AG09309 (cell line): ENCODE data around the gene CACNB2.

Experiments
- DNase-seq: peaks from one replicate; pipeline ENCODE4 v3.0.0-alpha.2; 2010; ENCODE audit warnings: low read depth
- H3K4me3 ChIP-seq: 2 replicates; pipeline ENCODE4 v1.5.1; 2011; ENCODE audit warnings: mild to moderate bottlenecking, low read depth, low read length, moderate library complexity; ENCODE audit not compliant: control insufficient read depth
- CTCF ChIP-seq: IDR thresholded peaks from 2 replicates; pipeline ENCODE4 v1.5.1; 2011; ENCODE audit warnings: mild to moderate bottlenecking, low read depth, low read length, inconsistent platforms; ENCODE audit not compliant: insufficient read depth, control insufficient read depth; ENCODE audit errors: missing control alignments

Gene CACNB2

DNA sequence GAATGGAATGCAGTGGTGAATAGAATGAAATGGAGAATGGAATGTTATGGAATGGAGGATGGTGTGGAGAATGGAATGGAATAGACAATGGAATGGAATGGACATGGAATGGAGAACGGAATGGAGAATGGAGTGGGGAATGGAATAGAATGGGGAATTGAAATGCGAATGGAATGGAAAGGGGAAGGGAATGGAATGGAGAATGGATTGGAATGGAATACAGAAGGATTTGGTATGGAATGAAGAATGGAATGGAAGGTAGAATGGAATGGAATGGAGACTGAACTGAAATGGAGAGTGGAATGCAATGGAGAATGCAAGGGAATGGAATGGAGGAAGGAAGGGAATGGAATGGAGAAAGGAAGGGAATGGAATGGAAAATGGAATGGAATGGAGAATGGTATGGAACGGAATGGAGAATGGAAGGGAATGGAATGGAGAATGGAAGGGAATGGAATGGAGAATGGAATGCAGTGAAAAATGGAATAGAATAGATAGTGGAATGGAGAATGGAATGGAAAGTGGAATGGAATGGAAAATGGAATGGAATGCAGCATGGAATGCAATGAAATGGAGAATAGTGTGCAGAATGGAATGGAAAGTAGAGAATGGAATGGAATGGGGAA lies 416.4 kb downstream of the CACNB2 start:
- TF ChIP-seq CTCF = no peak
- H3K4me3 ChIP-seq = no peak overlapping the region
- no peak for DNase-seq

DNA sequence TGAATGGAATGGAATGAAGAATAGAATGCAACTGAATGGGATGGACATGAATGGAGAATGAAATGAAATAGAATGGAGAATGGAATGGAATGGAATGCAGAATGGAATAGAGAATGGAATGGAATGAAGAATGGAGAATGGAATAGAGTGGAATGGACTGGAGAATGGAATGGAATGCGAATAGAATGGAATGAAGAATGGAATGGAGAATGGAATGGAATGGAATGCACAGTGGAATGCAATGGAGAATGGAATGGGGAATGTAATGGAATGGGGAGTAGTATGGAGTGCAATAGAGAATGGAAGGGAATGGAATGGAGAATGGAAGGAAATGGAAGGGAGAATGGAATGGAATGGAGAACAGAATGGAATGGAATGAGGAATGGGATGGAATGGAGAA lies 417.7 kb downstream of the CACNB2 start:
- no peak for TF ChIP-seq CTCF
- DNase-seq = no peak

GRCh38 chr10:18561861-18562551 lies 421.8 kb downstream of the CACNB2 start:
- no peak overlapping the region for H3K4me3 ChIP-seq
- no peak for TF ChIP-seq CTCF
- no peak for DNase-seq

More for the DNA sequence above, 417.7 kb downstream of the CACNB2 start:
- H3K4me3 ChIP-seq = no peak overlapping the region

GRCh38 chr10:18563003-18563726 lies 422.9 kb downstream of the CACNB2 start:
- no peak for TF ChIP-seq CTCF
- H3K4me3 ChIP-seq = no peak overlapping the region
- no peak for DNase-seq

GRCh38 chr10:18565006-18565405 lies 424.8 kb downstream of the CACNB2 start:
- no peak overlapping the region for H3K4me3 ChIP-seq
- no peak for TF ChIP-seq CTCF
- no peak for DNase-seq

GRCh38 chr10:18566177-18566576 lies 426.0 kb downstream of the CACNB2 start:
- DNase-seq = no peak
- H3K4me3 ChIP-seq = no peak overlapping the region
- no peak for TF ChIP-seq CTCF
